Activated CD4-positive, alpha-beta T cell treated with anti-CD3 and anti-CD28 coated beads, Interleukin-2, Interleukin-4, amounts not matched to agents 100 ng/mL and 50 ng/mL, durations not matched to agents 16 hours and 8 hours (primary cell): Measurements from ENCODE around the gene HBP1.
"Not testable (repeated sequence)": the region's sequence is repeated elsewhere in the genome, so short reads cannot be mapped to it uniquely, and the experiment has no call there.

Experiments
- DNase-seq: peaks from one replicate; pipeline ENCODE4 v3.0.0-alpha.2; 2020; ENCODE audit warnings: low spot score

The HBP1 gene

GRCh38 chr7:107185716-107186115, 16.9 kb downstream of the HBP1 start:
- no peak for DNase-seq

GRCh38 chr7:107186240-107186639, 17.4 kb downstream of the HBP1 start:
- DNase-seq = no peak

DNA sequence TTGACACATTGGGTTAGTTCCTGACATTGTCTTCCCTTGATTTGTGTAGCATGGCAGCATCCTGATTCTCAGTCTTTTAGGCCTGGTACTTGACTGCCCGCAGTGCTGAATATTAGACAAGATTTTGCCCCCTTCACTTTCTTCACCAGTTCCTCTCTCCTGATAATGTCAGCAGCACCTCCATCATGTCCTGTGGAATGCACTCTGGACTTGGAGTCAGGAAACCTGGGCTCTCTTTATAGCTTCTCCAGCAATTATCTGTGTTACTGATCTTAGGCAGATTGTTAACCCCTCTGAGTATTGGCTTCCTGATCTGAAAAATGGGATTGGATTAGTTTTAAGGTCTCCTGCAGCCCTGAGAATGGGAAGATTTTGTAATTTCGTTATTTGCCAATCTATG, 19.0 kb downstream of the HBP1 start:
- no peak for DNase-seq

- no peak for DNase-seq
Measured at GRCh38 chr7:107190090-107190489, 21.3 kb downstream of the HBP1 start.

- DNase-seq = no peak
Measured at GRCh38 chr7:107194052-107194451, 25.2 kb downstream of the HBP1 start.

DNA sequence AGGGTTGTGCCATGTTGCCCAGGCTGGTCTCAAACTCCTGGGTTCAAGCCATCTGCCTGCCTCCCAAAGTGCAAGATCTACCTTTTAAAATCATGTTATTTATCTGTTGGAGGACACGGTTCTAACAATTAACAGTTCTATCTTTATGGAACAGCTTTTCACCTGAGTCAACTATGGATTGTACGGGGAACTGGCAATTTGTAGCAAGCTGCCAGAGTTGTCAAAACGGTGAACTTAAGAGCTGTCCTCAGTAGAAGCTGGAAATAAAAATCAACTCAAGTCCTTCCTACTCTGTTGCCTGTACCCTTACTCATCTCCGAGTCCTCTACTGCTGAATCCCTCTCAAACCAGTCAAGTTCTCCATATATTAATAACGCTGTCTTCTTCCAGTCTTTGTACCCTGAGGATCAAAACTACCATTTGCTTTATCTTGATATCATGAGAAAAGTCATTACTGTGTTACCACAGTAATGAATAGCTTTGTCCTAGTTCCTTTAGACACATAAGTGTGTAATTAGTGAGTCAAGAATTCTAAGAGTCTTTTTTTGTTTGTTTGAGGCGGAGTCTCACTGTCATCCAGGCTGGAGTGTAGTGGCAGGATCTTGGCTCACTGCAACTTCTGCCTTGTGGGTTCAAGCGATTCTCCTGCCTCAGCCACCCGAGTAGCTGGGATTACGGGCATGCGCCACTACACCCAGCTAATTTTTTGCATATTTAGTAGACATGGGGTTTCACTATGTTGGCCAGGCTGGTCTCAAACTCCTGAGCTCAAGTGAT, 28.2 kb downstream of the HBP1 start:
- no peak for DNase-seq

DNA sequence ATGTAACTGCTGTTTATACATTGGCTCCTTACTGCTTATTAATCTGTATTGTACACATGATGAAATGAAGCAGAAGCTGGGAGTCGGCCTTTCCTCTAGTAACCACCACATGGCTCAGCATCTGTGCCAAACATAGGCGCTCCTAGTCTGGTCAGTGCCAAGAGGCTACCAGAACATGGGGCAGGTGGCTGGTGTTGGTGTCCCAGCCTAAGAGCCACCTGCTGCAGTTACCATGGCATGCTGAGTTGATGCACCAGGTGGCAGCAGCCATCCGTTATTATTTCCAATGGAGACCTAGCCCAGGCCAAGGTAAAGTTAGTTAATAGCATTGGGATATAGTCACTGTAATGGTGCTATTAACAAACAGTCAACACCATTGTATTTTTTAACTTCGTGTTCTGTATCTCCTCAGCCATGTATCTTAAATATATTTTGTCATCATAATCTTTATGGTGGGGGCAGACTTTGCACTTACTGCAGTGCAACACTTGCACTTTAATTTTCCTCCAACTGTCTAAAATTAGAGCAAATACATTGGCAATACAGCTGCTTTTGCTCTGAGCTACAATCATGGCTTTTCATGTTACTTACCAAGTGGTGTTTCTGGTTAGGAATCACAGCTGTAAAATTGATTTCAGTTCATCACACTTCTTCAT, 33.1 kb downstream of the HBP1 start:
- peak; percentile 5 for DNase-seq

- no peak for DNase-seq
Measured at GRCh38 chr7:107203607-107204006, 34.8 kb downstream of the HBP1 start.

GRCh38 chr7:107206136-107206535, 37.3 kb downstream of the HBP1 start:
- DNase-seq = no peak

DNA sequence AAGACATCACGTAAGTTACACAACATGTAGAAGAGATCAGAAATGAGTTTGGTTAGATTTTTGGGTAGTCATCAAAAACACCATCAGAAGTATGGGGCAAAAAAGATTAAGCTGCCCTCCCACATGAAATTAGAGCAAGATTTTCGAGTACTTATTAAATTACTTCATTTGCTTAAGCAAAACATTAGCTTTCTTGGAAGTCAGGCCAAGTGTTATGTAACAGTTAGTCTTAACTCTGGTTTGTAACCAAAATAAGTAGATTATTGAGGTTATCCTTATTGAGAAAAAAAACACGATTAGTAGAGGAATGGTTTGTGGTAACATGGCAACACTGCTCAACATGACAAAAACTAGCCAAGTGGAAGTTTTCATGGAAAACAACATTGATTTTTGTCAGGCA, 37.9 kb downstream of the HBP1 start:
- no peak for DNase-seq

DNA sequence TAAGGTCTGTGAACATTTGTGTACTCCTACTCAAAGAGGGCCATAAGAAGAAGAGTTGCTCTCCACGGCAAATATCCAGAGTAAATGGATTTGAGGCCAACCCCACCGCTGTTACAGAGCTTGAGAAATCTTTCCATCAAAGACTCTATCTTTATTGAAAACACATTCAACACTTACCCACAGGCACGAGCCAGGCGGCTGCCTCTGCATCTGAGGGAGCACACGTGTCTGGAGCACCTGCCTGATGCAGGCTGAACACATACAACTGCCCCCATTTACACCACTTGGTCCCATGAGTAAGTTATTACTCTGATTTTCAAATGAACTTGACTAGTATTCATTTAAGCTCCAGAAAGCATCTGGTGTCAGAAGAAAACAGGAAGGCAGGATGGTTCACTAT, 38.7 kb downstream of the HBP1 start:
- no peak for DNase-seq

DNA sequence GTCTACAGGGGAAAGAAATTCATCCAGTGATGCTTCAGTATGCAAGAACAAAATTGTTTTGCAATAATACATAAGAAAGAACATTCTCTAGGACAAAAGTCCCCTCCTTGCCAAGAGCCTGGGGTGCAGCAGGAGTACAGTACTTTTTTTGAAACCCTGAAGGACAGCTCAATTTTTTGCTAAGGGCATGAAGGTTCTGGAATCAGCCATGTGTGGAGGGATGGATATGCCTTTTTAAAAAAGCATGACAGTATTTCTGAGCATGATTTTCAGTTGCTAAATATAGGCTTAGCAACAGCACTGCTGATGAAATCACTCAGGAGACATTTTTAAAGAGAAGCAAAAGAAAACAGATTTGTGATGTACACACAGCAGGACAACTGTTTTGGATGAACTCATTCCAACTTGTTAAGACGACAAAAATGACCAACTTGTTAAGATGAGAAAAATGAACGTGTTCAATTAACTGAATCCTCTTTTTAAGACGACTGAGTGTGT, 39.3 kb downstream of the HBP1 start:
- no peak for DNase-seq

GRCh38 chr7:107208563-107208962, 39.8 kb downstream of the HBP1 start:
- DNase-seq = no peak

DNA sequence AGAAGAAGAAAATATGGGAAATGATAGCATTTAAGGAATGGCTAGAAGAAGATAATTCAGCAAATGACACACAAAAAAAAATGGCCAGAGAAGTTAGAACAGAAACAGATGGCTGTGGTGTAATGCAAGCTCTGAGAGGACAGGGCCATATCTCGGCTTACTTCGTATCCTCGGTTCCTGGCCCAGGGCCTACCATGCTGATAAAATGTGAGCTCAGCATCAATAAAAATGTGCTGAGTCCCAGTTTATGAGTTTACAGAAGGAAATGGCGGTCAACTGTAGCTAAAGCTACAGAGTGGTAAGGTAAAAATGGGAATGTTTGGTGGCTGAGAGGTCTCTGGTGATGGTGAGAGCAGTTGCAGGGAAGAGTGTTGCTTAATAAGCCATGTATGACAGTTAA, 40.8 kb downstream of the HBP1 start:
- DNase-seq = no peak

DNA sequence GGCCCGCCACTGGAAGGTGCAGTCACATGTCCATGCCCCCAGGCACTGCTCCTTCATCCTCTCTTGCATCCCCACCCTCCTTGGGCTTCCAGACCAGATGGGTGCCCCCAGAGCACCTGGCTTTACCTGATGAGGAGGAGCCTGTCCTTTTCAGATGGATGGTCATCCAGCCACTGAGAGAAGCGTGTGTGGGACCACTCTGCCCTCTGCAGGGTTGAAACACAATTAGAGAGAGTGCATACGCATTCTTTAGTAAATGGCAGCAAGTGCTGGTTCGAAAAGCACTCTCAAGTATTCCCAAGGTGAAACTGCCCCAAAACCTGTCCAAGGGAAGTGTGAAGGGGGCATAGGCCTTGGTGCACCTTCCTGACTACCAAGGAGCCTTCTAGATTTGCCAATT, 41.6 kb downstream of the HBP1 start:
- no peak for DNase-seq

DNA sequence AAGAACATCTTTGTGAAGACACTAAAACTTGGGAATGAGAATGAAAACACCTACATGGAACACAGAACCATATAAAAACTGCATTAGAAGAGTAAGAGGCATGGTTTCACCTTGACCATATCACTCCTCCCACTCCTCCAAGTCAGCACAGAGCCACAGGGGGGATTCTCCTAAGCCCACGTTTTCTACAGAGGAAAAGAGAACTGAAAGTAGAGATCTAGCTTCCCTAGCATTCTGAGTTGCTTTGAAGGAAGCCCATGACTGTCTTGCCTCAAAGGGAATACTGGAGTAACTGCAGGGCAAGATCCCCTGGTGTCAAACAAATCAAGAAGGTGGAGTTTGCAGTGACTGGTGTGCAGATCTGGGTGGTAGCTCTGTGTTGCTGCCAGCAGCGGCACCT, 43.9 kb downstream of the HBP1 start:
- no peak for DNase-seq

DNA sequence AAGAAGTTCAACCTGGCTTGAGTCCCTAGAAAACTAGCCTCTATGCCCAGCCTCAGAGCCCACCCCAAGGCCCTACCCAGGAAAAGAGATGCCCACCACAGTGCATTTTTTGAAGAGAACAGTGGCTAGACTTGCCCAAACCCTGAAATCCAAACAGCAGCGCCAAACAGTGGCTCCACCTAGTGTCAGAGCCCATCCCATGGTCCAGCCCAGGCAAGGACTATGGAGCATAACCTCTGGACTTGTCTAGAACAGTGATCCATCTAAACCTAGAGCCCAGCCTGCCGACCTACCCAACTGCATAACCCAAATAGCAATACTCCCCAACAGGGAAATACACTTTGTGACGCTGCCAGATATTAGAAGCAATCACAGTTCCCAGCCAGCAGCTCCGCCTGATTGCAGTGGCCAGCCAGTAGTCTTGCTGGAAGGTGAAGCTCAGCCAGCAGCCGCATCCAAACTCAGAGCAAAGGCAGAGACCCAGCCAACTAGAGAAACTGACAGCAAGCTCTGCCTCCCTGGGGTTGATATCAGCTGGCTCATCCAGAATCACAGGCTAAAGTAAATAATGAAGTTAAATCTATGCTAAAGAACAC, 44.5 kb downstream of the HBP1 start:
- DNase-seq = no peak

DNA sequence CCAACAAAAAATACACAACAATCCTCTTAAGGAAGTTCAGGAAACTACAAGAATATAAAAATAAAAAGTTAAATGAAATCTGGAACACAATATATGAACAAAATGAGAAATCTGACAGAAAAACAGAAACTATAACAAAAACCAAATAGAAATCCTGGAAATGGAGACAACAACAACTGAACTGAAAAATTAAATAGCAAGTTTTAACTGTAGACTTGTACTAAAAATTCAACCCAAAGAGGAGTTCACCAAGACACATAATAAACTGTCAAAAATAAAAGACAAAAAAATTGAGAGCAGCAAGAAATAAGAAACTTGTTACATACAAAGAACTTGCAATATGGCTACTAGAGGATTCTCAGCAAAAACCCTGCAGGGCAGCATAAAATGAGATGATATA, 45.1 kb downstream of the HBP1 start:
- no peak for DNase-seq

- DNase-seq = no peak
Measured at GRCh38 chr7:107219563-107220244, 50.9 kb downstream of the HBP1 start.

GRCh38 chr7:107220356-107220755, 51.6 kb downstream of the HBP1 start:
- no peak for DNase-seq

- DNase-seq = not testable (repeated sequence)
Measured at GRCh38 chr7:107220806-107221205, 52.0 kb downstream of the HBP1 start.

- DNase-seq = no peak
Measured at GRCh38 chr7:107224374-107225223, 55.8 kb downstream of the HBP1 start.
